ENCODE data around the gene BMP7.

BMP7 gene

DNA sequence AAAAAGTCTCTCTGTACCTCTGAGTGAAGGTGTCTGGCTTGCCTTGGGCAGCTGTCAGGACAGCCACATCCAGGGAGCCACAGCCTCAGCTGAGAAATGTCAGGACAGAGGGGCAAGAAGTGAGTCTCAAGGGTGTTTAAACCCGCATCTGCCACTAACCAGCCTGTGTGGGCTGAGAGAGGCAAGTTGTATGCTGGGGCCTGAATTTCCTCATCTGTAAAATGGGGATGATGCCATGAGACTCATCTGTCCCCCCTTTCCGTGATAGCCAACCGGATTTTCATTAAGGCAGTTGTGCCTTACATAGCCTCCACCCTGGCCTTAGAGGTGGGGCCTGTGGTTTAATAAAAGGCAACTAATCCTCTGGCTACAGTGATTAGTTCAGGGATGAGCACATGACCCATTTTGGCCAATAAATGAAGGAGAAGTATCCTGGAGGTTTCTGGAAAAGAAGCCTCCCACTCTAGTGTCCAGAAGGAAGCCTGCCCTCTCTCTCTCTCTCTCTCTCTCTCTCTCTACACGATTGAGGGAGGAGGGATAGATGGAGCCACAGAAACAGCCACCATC lies 79.3 kb downstream of the BMP7 start:
- no peak for DNase-seq

DNA sequence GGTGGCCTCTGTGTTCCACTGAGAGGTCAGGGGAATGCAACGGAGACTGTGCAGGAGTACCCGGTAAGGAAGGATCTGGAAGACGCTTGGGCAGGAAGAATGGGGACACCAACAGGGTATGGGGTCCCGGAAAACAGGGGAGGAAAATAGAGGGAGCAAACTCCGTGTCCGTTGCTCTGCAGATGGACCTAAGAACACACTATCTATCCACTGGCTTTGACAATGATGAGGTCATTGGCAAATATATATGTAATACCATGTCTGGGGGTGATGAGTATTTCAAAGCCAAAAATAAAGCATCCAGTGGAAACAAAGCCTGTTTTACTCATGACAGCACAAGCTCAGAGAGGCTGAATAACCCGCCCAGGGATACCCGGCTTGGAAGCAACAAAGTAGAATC lies 80.2 kb downstream of the BMP7 start:
- DNase-seq = no peak

DNA sequence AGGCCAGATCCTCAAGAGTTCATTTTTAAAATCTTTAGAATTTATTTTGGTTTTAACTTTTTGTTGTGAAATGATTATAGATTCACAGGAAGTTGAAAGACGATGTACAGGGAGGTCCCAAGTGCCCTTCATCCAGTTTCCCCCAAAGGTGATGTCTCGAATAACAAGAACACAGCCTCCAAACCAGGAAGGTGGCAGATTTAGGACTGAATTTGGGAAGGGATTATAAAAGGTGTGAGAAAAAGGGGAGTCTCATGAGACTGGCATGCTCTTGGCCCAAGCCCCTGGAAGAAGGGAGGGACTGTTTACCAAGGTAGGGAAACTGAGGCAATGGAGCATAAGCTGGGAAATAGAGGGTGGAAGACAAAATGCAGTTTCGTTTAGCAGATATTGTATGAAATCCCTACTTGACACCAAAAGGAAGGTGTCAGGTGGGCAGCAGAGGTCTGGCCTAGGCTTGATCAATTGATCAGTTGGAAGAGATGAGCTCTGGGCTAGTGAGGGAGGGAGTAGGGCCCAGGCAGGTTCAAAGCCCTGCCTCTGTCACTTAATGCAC lies 81.2 kb downstream of the BMP7 start:
- DNase-seq = no peak

DNA sequence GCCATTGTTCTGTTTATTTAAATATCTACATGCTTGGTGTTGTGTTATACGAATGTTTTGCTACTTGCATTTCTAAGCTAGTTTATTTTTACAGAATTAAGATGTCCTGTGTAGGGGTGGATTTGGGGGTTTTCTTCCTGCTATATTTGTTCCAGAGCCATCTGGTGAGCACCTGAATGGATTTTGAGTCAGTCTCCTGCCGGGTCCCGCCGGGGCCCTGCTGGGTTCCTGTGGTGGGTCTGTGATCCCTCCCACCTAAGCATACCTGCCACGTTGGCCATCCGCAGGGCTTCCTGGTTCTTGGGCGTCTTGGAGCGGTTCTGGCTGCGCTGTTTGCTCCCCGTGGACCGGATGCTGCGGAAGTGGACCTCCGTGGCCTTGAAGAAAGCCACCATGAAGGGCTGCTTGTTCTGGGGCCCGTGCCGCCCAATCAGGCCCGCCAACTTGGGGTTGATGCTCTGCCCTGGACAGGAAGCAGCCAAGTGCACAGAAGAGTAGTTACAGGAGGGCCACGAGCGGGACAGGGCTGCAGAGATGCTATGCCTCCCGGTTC lies 82.9 kb downstream of the BMP7 start:
- no peak for DNase-seq

DNA sequence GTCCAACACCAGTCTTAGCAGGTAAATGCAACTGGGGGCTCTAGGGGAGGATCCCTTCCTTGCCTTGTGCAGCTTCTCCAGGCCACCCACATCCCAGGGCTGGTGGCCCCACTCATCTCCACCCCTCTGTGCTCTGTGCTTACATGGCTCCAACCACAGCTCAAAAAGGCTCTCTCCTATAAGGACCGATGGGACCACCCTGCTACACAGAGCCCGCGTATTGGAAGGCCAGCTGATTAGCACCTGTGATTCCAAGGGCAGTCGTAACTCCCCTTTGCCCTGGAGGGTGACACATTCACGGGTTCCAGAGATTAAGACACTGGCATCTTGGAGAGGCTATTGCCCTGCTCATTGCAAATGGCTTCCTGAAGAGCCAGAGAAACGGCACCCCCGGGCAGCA lies 84.8 kb downstream of the BMP7 start:
- no peak for DNase-seq

DNA sequence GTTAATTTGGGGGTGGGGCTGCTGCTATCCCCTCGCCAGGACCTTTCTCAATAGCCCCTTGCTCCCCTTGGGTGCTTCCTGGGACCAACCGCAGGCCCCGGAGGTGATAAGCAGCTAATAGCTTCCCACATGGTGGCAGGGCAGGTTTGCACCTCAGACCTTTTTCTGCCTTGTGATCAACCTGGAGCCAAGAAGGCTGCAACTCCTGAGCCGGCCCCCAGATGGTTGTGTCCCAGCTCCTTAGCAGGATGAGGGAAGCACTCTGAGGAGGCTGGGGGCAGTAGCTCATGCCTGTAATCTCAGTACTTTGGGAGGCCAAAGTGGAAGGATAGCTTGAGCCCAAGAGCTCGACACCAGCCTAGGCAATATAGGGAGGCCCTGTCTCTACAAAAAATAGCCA lies 85.5 kb downstream of the BMP7 start:
- DNase-seq = no peak

DNA sequence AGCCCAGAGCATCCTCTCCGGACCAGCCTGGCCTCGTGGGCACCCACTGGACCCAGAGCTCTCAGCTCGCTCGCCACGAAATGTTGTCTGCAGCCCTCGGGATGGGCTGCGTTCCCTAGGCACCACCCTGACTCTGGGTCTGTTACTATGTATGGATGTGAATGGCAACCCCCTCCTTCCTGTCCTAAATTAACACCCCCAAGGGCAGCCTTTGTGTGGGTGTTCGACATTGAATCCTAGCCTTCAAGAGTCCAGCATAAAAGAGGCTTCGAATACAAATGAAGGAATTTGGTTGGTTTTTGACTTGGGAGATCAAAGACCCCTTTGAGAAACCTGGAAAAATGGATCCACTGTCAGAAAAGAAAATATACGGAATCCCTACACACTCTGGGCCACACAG lies 86.1 kb downstream of the BMP7 start:
- DNase-seq = no peak

DNA sequence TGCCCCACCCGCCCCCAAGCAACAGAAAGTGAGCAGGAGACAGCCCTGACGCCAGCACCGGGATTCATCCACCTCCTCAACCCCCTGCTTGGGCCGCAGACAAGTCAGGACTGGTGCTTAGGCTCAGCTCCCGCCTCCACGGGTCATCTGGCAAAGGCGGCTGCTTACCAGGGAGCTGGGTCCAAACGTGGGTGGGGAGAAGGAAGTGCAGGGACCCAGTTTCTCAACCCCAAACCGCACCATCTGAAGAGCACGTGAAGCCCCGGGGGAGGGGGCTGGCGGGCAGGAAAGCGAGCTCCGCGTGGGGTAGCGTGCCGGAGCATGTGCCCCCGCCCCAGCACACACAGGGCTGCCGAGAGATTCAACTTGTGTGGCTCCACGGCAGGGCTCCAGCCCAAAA lies 87.2 kb downstream of the BMP7 start:
- DNase-seq = no peak

DNA sequence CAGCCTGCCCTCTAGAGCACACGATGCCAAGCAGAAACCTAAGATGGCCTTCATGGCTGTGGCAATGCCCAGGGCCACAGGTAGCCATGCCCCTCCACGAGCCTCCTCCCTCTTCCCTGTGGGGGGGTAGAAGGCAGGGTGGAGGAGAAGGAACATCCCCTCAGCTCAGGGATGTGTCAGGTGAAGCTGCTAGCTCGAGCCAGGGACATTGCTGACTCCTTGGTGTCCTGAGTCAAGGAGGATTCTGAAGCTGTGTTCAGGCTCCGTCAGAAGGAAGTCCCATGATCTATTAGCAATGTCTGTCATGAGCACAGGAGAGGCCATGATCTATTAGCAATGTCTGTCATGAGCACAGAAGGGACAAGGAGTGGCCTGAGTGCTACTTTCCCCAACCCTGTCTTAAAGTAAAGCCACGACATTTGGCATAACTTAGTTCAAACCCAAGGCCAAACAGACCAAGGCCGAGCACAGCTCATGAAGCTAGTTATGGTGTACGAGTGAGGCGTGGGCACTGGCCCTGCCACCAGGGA lies 87.8 kb downstream of the BMP7 start:
- DNase-seq = no peak

DNA sequence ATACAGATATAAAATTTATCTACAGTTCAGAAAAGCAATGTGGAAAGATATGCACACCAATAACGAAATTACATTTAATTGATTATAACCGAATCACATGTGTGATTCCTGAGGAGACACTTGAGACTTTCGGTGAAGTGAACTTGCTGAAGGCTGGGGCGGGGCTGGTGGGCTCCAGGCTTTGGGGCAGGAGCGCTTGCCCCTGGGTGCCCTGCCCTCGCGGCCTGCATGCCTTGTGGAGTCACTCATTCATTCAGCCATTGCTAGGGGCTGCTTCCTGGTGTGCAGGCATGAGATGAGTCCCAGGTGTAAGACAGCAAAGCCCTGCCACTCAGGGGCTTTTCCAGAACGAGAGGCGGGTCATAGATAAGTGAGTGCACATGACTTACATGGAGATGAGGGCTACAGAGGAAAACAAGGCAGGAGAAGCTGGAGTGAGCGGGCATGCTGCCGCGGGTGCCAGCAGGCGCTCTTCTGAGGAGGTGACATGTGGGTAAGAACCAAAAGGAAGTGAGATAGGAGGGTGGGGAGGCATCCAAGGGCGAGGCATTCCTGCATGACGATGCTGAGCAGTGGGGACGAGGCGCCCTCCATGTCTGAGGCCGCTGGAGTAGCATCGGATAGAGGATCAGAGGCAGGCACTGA lies 88.7 kb downstream of the BMP7 start:
- no peak for DNase-seq

DNA sequence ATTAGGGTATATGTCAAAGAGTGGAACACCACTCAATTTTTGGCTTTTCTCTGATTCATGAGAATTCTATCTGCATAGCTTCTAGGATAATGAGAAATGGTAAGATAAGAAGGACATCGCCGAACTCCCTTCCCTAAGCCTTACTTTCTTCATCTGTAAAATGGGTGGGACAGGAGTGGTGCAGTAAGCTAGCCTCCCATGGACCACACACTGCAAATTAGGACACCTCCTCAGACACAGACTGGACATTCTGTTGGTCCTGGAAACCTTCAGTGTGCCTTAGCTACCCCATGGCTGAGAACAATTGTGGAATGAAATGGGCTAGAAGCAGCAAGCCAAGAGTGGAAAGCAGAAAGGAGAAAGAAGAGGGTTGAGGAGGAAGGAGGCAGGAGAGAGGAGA lies 89.6 kb downstream of the BMP7 start:
- no peak for DNase-seq

DNA sequence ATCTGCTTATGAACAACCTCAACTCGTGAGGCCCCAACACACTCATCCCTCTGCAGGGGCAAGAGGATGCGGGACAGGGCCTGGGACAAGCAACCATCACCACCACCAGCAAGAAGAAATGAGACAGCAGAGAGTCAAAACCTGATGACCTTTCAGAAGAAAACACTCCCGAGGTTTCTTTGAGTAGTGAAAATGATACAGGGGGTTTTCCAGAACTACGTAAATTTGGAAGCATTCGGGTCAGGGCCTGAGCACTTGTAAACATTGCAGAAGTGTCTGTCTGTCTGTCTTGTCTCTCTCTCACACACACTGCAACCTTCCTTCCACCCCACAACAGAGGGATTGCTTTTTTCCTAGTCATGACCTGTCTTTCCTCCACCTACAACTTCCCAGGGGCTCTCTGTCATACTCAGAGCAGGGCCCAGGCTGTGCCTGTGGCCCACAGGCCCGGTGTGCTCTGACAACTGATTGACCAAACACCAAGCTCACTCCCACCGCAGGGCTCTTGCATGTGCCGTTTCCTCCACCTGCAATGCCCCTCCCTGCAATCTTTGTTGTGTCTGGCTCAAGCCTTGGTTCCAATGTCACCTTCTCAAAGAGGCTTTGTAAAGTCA lies 90.9 kb downstream of the BMP7 start:
- DNase-seq = no peak

DNA sequence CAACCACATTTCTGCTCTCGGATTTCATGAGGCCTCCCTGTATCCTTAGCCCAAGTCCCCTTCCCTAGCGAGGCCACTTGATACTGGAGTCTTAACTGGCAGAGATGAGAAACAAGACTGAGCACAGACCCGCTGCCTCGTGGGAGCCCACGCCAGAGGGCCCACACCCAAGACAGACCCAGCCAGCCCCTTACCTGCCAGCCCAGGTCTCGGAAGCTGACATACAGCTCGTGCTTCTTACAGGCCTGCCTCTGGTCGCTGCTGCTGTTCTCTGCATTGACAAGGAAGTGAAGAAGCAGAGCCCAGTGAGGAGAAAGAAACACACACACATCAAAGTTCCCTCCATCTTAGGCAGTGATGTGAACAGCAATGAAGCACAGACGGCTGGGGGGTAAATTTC lies 91.7 kb downstream of the BMP7 start:
- DNase-seq = no peak

DNA sequence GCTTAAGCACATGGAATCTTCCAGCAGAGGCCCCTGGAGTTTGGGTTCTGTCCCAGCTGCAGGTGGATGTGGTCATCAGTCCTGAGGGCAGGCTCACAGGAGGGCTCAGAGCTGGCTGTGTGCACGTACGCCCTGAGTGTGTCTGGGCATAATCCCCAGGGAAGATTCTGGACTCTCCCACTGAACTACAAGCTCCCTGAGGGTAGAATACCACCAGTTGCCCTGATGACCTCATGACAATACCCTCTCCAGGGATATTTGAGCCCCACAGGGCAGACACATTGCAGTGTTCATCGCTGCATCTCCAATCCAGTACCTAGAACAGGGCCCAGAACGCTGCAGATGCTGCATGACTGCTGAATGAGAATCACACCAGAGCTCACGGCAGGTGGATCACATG lies 92.5 kb downstream of the BMP7 start:
- no peak for DNase-seq

DNA sequence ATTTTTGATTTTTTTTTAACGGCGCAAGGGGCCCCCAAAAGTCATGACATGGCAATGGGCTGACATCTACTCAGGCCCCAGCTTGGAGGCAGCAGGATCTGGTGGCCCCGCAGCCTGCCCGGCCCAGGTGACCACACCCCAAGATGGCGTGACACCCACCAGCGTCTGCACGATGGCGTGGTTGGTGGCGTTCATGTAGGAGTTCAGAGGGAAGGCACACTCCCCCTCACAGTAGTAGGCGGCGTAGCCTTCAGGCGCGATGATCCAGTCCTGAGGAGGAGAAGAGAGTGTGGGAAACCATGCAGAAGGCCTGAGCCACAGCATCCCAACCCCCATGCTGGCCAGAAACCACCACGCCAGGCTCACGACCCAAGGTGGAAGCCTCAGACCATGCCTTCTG lies 93.4 kb downstream of the BMP7 start:
- no peak for DNase-seq

DNA sequence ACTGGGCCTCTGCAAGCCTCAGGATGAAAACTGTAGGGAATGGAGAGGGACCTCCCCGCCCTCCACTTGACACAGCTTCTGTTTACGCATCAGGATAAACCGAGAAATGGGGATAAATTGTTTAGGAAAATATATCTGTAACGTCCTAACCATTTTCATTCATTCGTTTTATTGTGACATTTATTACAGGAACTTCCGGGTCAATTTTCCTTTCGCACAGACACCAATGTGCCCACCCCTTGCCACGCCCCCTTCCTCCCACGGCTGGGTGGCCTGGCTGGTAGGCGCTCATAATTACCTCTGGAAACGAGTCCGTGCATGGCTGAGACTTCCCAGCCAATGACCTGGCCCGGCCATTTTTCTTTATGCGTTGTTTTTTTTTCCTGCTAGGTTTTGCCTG lies 96.1 kb downstream of the BMP7 start:
- DNase-seq = no peak

DNA sequence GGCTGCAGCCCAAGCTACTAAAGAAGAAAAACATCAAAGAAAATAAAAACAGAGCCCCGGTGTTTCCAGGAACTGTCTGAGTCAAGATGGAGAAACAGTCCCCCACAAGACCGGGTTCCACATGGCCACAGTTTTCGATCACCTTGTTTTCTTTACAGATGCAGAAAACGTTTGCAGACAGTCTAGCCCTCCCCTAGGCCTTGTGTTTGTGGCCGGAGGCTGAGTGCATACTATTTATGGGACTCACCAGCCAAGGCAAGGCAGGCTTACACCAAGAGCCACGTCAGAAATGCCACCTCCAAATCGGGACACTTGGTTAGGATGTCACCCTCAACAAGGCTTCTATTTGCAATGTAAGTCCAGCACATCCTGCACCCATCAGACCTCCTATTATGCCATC lies 97.3 kb downstream of the BMP7 start:
- DNase-seq = no peak

DNA sequence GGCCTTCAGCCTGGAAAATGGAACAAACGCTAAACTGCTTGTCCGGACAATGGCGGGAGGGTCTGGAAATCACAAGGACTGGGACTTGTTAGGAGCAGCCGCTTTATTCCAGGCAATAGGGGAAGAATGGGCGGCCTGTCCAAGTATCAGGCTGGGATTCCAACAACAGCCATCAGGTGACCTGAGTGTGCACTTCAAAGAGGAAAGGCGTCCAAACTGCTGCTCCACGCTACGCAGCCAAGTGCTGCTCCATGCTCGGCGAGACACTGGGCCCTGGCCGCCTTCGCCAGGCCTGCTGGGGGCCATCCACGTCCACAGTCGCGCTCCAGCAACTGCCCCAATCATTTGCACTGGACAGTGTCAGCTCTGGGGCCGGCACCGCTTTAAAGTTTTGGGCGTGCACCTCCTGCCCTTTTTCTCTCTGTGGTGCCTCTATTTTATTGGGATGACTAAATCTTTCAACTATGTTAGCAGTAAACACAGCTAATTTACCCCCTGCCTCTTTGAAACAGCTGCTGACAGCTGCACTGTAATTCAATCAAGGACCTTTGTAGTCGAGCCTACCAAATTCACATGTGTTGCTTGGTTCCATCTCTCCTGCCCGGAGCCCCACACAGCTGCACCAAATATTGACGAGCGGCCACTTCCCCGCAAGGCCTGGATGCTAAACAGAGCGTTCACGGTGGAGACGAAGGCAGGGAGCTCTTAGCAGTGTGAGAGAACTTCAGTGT lies 98.3 kb downstream of the BMP7 start:
- DNase-seq = no peak

DNA sequence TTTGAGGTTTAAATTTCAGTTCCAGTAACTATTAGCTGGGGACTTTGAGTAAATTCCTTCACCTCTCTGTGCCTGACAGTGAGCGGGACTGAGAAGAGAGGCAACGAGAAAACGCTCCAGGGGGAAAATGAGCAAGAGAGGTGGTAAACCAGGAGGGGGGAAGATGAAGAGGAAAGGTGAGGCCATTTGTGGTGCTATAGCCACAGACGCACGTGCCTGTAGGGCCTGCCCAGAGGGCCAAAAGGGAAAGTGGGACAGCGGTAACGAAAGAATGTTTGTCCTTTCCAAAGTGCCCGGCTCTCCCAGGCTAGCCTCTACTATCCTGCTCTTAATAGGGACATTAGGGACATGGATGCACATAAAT lies 99.2 kb downstream of the BMP7 start:
- no peak for DNase-seq

DNA sequence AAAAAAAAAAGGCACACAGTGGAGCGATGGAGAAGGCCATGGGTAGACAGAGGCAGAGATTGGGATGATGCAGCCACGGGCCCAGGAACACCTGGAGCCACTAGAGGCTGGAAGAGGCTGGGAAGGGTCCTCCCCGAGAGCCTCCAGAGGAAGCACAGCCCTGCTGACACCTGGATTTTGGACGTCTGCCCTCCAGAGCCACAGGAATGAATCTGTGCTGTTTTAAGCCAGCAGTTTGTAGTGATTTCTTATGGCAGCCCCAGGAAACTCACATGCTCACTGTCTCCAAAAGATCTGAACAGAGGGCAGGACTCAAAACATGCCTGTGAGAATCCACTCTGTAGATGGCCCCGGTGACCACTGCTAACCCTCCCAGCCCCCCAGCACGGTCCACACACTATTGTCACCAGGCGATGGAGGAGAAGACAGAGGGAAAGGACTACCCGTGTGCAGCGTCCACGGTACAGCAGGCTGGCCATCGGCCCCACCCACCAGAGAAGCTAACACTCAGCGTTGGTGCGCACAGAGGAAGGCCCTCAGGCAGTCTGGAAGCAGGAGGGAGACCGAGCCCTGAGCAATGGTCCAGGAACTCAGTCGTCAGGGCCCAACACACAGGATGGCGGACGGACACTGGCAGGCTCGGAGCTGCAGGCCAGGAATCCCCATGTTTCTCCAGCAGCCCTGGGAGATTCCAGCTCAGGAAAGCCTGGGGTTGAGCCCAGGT lies 99.7 kb downstream of the BMP7 start:
- DNase-seq = no peak

DNA sequence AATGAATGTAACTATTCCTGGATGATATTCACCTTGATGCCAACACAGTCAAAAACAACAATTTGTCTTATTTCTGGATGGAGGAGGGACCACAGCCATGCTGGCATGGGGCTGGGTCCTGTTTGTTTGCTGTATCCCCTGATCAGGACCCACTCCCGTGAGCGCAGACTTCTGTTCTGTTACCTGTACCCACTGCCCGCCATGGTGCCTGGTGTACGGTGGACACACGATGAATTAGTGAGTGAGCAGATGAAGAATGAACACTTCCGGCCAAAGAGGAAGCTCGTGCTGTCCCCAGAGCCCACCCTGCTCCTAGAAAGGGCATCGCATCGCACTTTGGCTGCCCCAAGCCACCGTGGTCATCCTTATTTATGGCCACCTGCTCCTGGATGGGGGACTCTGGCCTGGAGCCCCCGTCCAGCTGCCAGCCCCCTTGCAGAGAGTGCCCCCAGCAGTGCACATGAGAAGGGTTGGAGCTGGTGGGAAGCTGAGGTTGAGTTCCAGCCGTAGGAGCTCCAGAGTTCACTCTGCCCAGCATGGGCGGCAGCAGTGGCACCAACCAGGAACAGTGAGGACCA lies 100.9 kb downstream of the BMP7 start:
- no peak for DNase-seq

DNA sequence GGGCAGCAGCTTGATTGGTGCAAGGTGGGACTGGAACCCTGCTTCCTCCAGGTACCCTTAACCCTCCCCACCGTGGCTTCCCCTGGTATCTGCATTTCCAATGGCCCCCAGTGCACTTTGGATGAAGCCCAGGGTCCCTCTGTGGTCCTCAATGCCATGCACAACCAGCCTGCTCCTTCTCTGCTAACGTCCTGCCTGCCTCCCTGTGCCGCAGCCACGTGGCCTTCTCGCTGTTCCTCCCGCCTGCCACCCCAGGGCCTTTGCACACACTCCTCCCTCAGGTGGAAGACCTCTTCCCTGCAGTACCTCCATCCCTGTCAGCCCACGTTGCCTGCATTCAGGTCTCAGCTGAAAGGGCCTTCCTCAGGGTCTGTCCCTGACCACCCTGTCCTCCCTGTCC lies 101.6 kb downstream of the BMP7 start:
- DNase-seq = no peak
